Cardiac muscle cell (in vitro differentiated cells and primary cell): ENCODE measurements around the gene SRCAP. TPM values are rescaled to one million over a fixed set of nuclear protein-coding genes. Genes with fewer than 3 reads are reported as not detected.

ENCODE experiments used
- DNase-seq, 2 donors: peaks; one replicate each; pipeline versions ENCODE4 v3.0.0 to v3.0.0-alpha.2; 2010 to 2017; ENCODE audit warnings: low read depth in 1 of 2, low spot score in 1 of 2
- H3K27ac ChIP-seq: fragments of 200-600 bp; sonication (generic); 2 replicates; pipeline ENCODE4 v1.5.1; 2016
- H3K27me3 ChIP-seq: fragments of 200-600 bp; sonication (generic); 2 replicates; pipeline ENCODE4 v1.6.0; 2016; ENCODE audit warnings: control low read depth
- H3K36me3 ChIP-seq: fragments of 200-600 bp; sonication (generic); 2 replicates; pipeline ENCODE4 v1.5.1; 2016; ENCODE audit warnings: control low read depth
- H3K4me1 ChIP-seq: fragments of 200-600 bp; sonication (generic); 2 replicates; pipeline ENCODE4 v1.8.1; 2017; ENCODE audit warnings: low read depth, mild to moderate bottlenecking, mixed run types
- H3K4me3 ChIP-seq: fragments of 200-600 bp; sonication (generic); 2 replicates; pipeline ENCODE4 v1.5.1; 2016; ENCODE audit warnings: mild to moderate bottlenecking
- H3K9me3 ChIP-seq: fragments of 200-600 bp; sonication (generic); 2 replicates; pipeline ENCODE4 v1.5.1; 2017; ENCODE audit warnings: low read depth, mild to moderate bottlenecking, control low read depth
- CTCF ChIP-seq: IDR thresholded peaks from 2 replicates; pipeline ENCODE4 v1.5.1; 2012; ENCODE audit warnings: low read depth, mild to moderate bottlenecking, low read length
- polyA plus RNA-seq: library from polyadenylated mRNA; unstranded; fragments of >200 nt; fragmentation: Nextera tagmentation; extraction: Ambion mirVana; gene quantifications from 2 replicates; pipeline ENCODE4 v1.2.1, GENCODE V29; 2016
- total RNA-seq: library from RNA; depleted of rRNA; stranded (reverse); fragments of >200 nt; gene quantifications from 2 replicates; pipeline ENCODE4 v1.2.3, GENCODE V29; 2016

Gene SRCAP
- total and polyA plus RNA-seq, 2 experiments from 2014 or later: 20.9 to 42.9 TPM

GRCh38 chr16:30746638-30747175 is 47.7 kb downstream of the SRCAP start:
- no peak for DNase-seq
- Histone ChIP-seq H3K9me3 (no peaks in the 10 kb centered on the region), H3K27me3 (no peaks in the 10 kb centered on the region), H3K4me1 (no peaks in the 10 kb centered on the region), H3K27ac (no peak overlapping the region), H3K4me3 (no peak overlapping the region), H3K36me3 (peaks cover 14% of the 10 kb centered on the region)
- no peak for TF ChIP-seq CTCF

GRCh38 chr16:30747331-30747730 is 48.4 kb downstream of the SRCAP start:
- peak in 1 of 2 donors; percentile 18 for DNase-seq
- peak overlapping the region; percentile 35 for H3K4me3 ChIP-seq
- peaks cover 14% of the 10 kb centered on the region for H3K36me3 ChIP-seq
- H3K9me3 ChIP-seq: no peaks in the 10 kb centered on the region
- no peaks in the 10 kb centered on the region for H3K27me3 ChIP-seq
- peak overlapping the region; percentile 68 for H3K27ac ChIP-seq
- no peak for TF ChIP-seq CTCF
- H3K4me1 ChIP-seq: no peaks in the 10 kb centered on the region

- H3K9me3 ChIP-seq: no peaks in the 10 kb centered on the region
- H3K27ac ChIP-seq: peak within 1 kb of the TSS; percentile 81
- H3K4me3 ChIP-seq: peak within 1 kb of the TSS; percentile 87
- no peaks in the 10 kb centered on the region for H3K4me1 ChIP-seq
- no peaks in the 10 kb centered on the region for H3K27me3 ChIP-seq
- peak; percentile 99 to 100 for DNase-seq
- TF ChIP-seq CTCF: no peak
- peaks cover 18% of the 10 kb centered on the region for H3K36me3 ChIP-seq
These were observed 49.0 kb downstream of the SRCAP start, which contains the start of gene PHKG2 for GRCh38 chr16:30747799-30748633. Gene PHKG2 (plus strand): TSS chr16:30748425. CDS start chr16:30748821, 396 bp downstream.

- H3K9me3 ChIP-seq: no peaks in the 10 kb centered on the region
- no peaks in the 10 kb centered on the region for H3K27me3 ChIP-seq
- no peaks in the 10 kb centered on the region for H3K4me1 ChIP-seq
- peak overlapping the region; percentile 87 for H3K4me3 ChIP-seq
- TF ChIP-seq CTCF: no peak
- peak; percentile 47 to 61 for DNase-seq
- H3K36me3 ChIP-seq: peaks cover 25% of the 10 kb centered on the region
- H3K27ac ChIP-seq: peak overlapping the region; percentile 81
These were observed 49.9 kb downstream of the SRCAP start for GRCh38 chr16:30748634-30749445.

GRCh38 chr16:30750201-30750600 is 51.2 kb downstream of the SRCAP start:
- Histone ChIP-seq H3K4me1 (no peaks in the 10 kb centered on the region), H3K36me3 (peaks cover 22% of the 10 kb centered on the region), H3K4me3 (no peak overlapping the region), H3K9me3 (no peaks in the 10 kb centered on the region), H3K27ac (no peak overlapping the region), H3K27me3 (no peaks in the 10 kb centered on the region)
- no peak for DNase-seq
- no peak for TF ChIP-seq CTCF
